IMR-90 (cell line): ENCODE data around the gene COL4A2. TPM values are rescaled to one million over a fixed set of nuclear protein-coding genes. Genes with fewer than 3 reads are reported as not detected.

ENCODE experiments used
- ATAC-seq: fragments of 200-7000 bp; cut with Tn5 transposase; 2 replicates; pipeline ENCODE4 v1.9.1; 2020; ENCODE audit warnings: low read depth, mild to moderate bottlenecking, moderate library complexity
- BruUV-seq: library from RNA; stranded (reverse); fragments of 400-500 nt; replicated peaks from 2 replicates; lab custom pipeline; 2021; lab: Mats Ljungman, UMichigan
- CTCF ChIA-PET: fragments of 300-600 bp; formaldehyde crosslinking; extraction: SDS; loops from one replicate; lab custom pipeline; 2021; ENCODE audit warnings: antibody characterized with exemption; lab: Yijun Ruan, JAX
- POLR2A ChIA-PET: fragments of 300-600 bp; sonication (Branson Sonifier 250); formaldehyde crosslinking; loops from one replicate; lab custom pipeline; 2022; ENCODE audit warnings: antibody characterized with exemption; ENCODE audit not compliant: unreplicated experiment; lab: Charles Lee
- DNase-seq: peaks from one replicate; pipeline ENCODE4 v3.0.0; 2013
- H2AFZ ChIP-seq: replicated peaks from 2 replicates; pipeline ENCODE3; 2013; ENCODE audit warnings: low read length, mild to moderate bottlenecking; ENCODE audit not compliant: poor library complexity
- H2AK5ac ChIP-seq: 2 replicates; pipeline ENCODE4 v1.6.1; 2013; ENCODE audit warnings: low read depth, low read length, inconsistent platforms
- H2AK9ac ChIP-seq: replicated peaks from 2 replicates; pipeline ENCODE3; 2013; ENCODE audit warnings: mild to moderate bottlenecking, low read depth, low read length, moderate library complexity; ENCODE audit not compliant: poor library complexity
- H2BK120ac ChIP-seq: 2 replicates; pipeline ENCODE4 v1.6.1; 2013; ENCODE audit warnings: low read depth, low read length, inconsistent platforms
- H2BK15ac ChIP-seq: 3 replicates; pipeline ENCODE4 v1.6.1; 2013; ENCODE audit warnings: low read depth, low read length, inconsistent platforms
- H2BK20ac ChIP-seq: 2 replicates; pipeline ENCODE4 v1.6.1; 2013; ENCODE audit warnings: low read depth, mild to moderate bottlenecking, inconsistent platforms, low read length, moderate library complexity
- H2BK5ac ChIP-seq: 2 replicates; pipeline ENCODE4 v1.6.1; 2013; ENCODE audit warnings: mild to moderate bottlenecking, low read depth, low read length, inconsistent platforms; ENCODE audit not compliant: poor library complexity, severe bottlenecking
- H3K14ac ChIP-seq: replicated peaks from 2 replicates; pipeline ENCODE4 v1.6.1; 2013; ENCODE audit warnings: low read depth, low read length, inconsistent platforms
- H3K18ac ChIP-seq: 2 replicates; pipeline ENCODE4 v1.6.1; 2013; ENCODE audit warnings: low read depth, low read length, control low read depth
- H3K23ac ChIP-seq: 2 replicates; pipeline ENCODE4 v1.6.1; 2013; ENCODE audit warnings: low read depth, low read length, inconsistent platforms
- H3K27ac ChIP-seq: 2 replicates; pipeline ENCODE4 v1.5.1; 2013; ENCODE audit warnings: mild to moderate bottlenecking, control low read depth, low read length; ENCODE audit not compliant: insufficient read depth
- H3K27me3 ChIP-seq: 2 replicates; pipeline ENCODE4 v1.6.1; 2013; ENCODE audit warnings: low read length; ENCODE audit not compliant: control insufficient read depth, insufficient read depth
- H3K36me3 ChIP-seq: 2 replicates; pipeline ENCODE4 v1.6.1; 2013; ENCODE audit warnings: low read length, mixed read lengths; ENCODE audit not compliant: control insufficient read depth, insufficient read depth
- H3K4ac ChIP-seq: 2 replicates; pipeline ENCODE4 v1.6.1; 2013; ENCODE audit warnings: low read depth, low read length, inconsistent platforms
- H3K4me1 ChIP-seq: 2 replicates; pipeline ENCODE4 v1.6.1; 2013; ENCODE audit warnings: low read length, mixed read lengths; ENCODE audit not compliant: control insufficient read depth, insufficient read depth
- H3K4me2 ChIP-seq: 2 replicates; pipeline ENCODE4 v1.6.1; 2013; ENCODE audit warnings: low read depth, mild to moderate bottlenecking, control low read depth, low read length, moderate library complexity
- H3K4me3 ChIP-seq: 2 replicates; pipeline ENCODE4 v1.5.1; 2013; ENCODE audit warnings: low read depth, mild to moderate bottlenecking, control low read depth, low read length, moderate library complexity; ENCODE audit not compliant: insufficient read depth
- H3K56ac ChIP-seq: 2 replicates; pipeline ENCODE4 v1.6.1; 2013; ENCODE audit warnings: low read length, inconsistent platforms; ENCODE audit not compliant: insufficient read depth; ENCODE audit errors: extremely low read depth
- H3K79me1 ChIP-seq, 2 experiments: 2 replicates each; pipeline ENCODE4 v1.6.1; 2013; ENCODE audit warnings: low read length in 2 of 2, inconsistent platforms in 1 of 2, low read depth in 1 of 2
- H3K9ac ChIP-seq: 2 replicates; pipeline ENCODE4 v1.6.1; 2013; ENCODE audit warnings: low read depth, low read length, control low read depth
- H3K9me1 ChIP-seq: 2 replicates; pipeline ENCODE4 v1.6.1; 2013; ENCODE audit warnings: low read length, inconsistent platforms; ENCODE audit not compliant: insufficient read depth
- H3K9me3 ChIP-seq: 2 replicates; pipeline ENCODE4 v1.6.1; 2013; ENCODE audit warnings: low read length; ENCODE audit not compliant: control insufficient read depth, insufficient read depth
- H4K20me1 ChIP-seq: 2 replicates; pipeline ENCODE4 v1.6.1; 2013; ENCODE audit warnings: low read length, inconsistent platforms; ENCODE audit not compliant: insufficient read depth
- H4K5ac ChIP-seq: 2 replicates; pipeline ENCODE4 v1.6.1; 2013; ENCODE audit warnings: mild to moderate bottlenecking, low read depth, low read length, control low read depth
- H4K8ac ChIP-seq, 2 experiments: 2 replicates each; pipeline ENCODE4 v1.6.1; 2013; ENCODE audit warnings: low read depth in 2 of 2, low read length in 2 of 2, control low read depth in 1 of 2, inconsistent platforms in 1 of 2
- H4K91ac ChIP-seq: 2 replicates; pipeline ENCODE4 v1.6.1; 2013; ENCODE audit warnings: low read depth, low read length, inconsistent platforms; ENCODE audit not compliant: insufficient read depth
- CHD1 ChIP-seq: IDR thresholded peaks from 2 replicates; pipeline ENCODE4 v1.6.1; 2012; ENCODE audit warnings: low read depth, low read length, improper control_type of control experiment
- FOS ChIP-seq: fragments of 150-350 bp; IDR thresholded peaks from 2 replicates; pipeline ENCODE4 v1.6.1; 2016; ENCODE audit warnings: low read depth, low read length
- MAZ ChIP-seq: IDR thresholded peaks from 2 replicates; pipeline ENCODE4 v1.6.1; 2012; ENCODE audit warnings: low read depth, mild to moderate bottlenecking, low read length, improper control_type of control experiment, moderate library complexity, borderline replicate concordance
- POLR2A ChIP-seq: IDR thresholded peaks from 2 replicates; pipeline ENCODE4 v1.6.1; 2012; ENCODE audit warnings: mild to moderate bottlenecking, low read depth, low read length
- RCOR1 ChIP-seq: IDR thresholded peaks from 2 replicates; pipeline ENCODE4 v1.6.1; 2012; ENCODE audit warnings: mild to moderate bottlenecking, low read length, improper control_type of control experiment; ENCODE audit not compliant: insufficient replicate concordance
- RFX5 ChIP-seq: IDR thresholded peaks from 2 replicates; pipeline ENCODE4 v1.8.0; 2012; ENCODE audit warnings: low read depth, mild to moderate bottlenecking, low read length, moderate library complexity
- SMC3 ChIP-seq: fragments of 150-350 bp; IDR thresholded peaks from 2 replicates; pipeline ENCODE4 v1.6.1; 2016; ENCODE audit warnings: low read depth, mild to moderate bottlenecking, antibody characterized with exemption, low read length, moderate library complexity
- WGBS, 2 experiments: methylation state at CpG; one replicate each; pipeline versions ENCODE4 v1.1.5 to v1.1.7; 2013; ENCODE audit warnings: missing lambda C conversion rate in 2 of 2; ENCODE audit not compliant: insufficient read length in 1 of 2; ENCODE audit errors: extremely low coverage in 2 of 2; 5-methylcytosine and 5-hydroxymethylcytosine counted together
- dilution Hi-C: fragments of 300-500 bp; cut with HindIII; formaldehyde crosslinking; loops from one replicate; pipeline ENCODE4 v1.14.3; 2018; ENCODE audit warnings: low sequenced_read_pairs; ENCODE audit not compliant: unreplicated experiment
- in situ Hi-C: fragments of 300-500 bp; cut with MboI; formaldehyde crosslinking; loops from 3 replicates; pipeline ENCODE4 v1.14.3; 2019; ENCODE audit warnings: low sequenced_read_pairs, inconsistent platforms, mixed read lengths
- intact Hi-C: fragments of 100-400 bp; cut with micrococcal nuclease; formaldehyde crosslinking; loops from 2 replicates; pipeline ENCODE4 v1.10.0; 2022
- polyA plus RNA-seq, 3 experiments: library from polyadenylated mRNA; depleted of rRNA; stranded (reverse); fragments of >200 nt; gene quantifications; 2 replicates each; pipeline ENCODE4 v1.2.3, GENCODE V29; 2012; ENCODE audit warnings: low replicate concordance in 1 of 3
- total RNA-seq: library from RNA; depleted of rRNA; stranded (reverse); fragments of >200 nt; gene quantifications from 2 replicates; pipeline ENCODE4 v1.2.3, GENCODE V29; 2012
- TF ChIP-seq, protein P1 (sequence below): conservative IDR thresholded peaks from 2 replicates; pipeline ENCODE4 v1.5.1; 2012; ENCODE audit warnings: mild to moderate bottlenecking, low read depth, low read length, improper control_type of control experiment

Gene COL4A2
- total and polyA plus RNA-seq, 2 of the 4 experiments (the other 2 are of a cell fraction): 90.7 to 457 TPM

DNA sequence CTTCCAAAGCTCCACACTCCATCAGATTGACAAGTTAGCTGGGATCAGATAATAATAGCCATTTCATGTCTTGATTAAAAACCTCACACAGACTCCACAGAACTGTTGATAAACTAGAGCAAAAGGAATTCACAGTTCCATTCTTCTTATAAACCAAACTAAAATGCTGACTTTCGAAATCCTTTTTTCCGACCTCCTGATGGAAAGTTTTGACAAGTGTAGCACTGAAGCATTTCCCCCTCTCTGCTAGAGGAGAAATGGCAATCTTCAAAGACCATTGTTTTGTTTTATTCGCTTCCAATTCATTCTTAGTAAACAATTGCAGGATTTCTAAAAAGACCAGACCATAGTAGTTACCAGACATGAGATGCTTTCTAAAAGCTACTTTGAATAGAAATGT, 58.8 kb downstream of the COL4A2 start:
- H4K5ac ChIP-seq: peak overlapping the region; percentile 15; the same call in 1 of the 2 replicates
- no peak overlapping the region for H3K27ac ChIP-seq
- H2AFZ ChIP-seq: no peak overlapping the region
- peak overlapping the region in 1 of 2 experiments; percentile 8; a peak in 1 of 4 replicates for H4K8ac ChIP-seq
- H3K18ac ChIP-seq: peak overlapping the region; percentile 33; the same call in 1 of the 2 replicates
- H2BK20ac ChIP-seq: 0 out of 2 replicates have a peak overlapping the region, but pooled peaks have one; percentile 14
- ChIA-PET POLR2A (no interaction called here), CTCF (no interaction called here)
- no peak overlapping the region; the same call in 1 of the 2 replicates for H3K9ac ChIP-seq
- H3K79me1 ChIP-seq: peaks cover 36 to 83% of the 10 kb centered on the region in 2 experiments; a peak in 3 of 4 replicates
- DNase-seq: no peak
- H3K4me3 ChIP-seq: no peak overlapping the region
- H3K4me2 ChIP-seq: no peak overlapping the region
- dilution Hi-C loops: no loop called here
- intact Hi-C loops: no loop called here
- peak overlapping the region; percentile 62 for H2BK5ac ChIP-seq
- no peak overlapping the region for H2BK15ac ChIP-seq
- 0 out of 2 replicates have a peak overlapping the region, but pooled peaks have one; percentile 10 for H3K23ac ChIP-seq
- H3K56ac ChIP-seq: no peak overlapping the region
- 0 out of 2 replicates have a peak, but pooled peaks cover 3% of the 10 kb centered on the region for H4K20me1 ChIP-seq
- no peak for ATAC-seq
- H2AK9ac ChIP-seq: no peak overlapping the region
- no TSS peak for BruUV-seq
- peak overlapping the region; percentile 56; the same call in 1 of the 2 replicates for H2AK5ac ChIP-seq
- H3K36me3 ChIP-seq: peaks cover 18% of the 10 kb centered on the region
- H3K9me3 ChIP-seq: no peaks in the 10 kb centered on the region
- peak overlapping the region; percentile 48; the same call in 1 of the 2 replicates for H2BK120ac ChIP-seq
- 0 out of 2 replicates have a peak overlapping the region, but pooled peaks have one; percentile 31 for H3K14ac ChIP-seq
- peaks cover 11% of the 10 kb centered on the region for H3K4me1 ChIP-seq
- peaks cover 31% of the 10 kb centered on the region for H3K9me1 ChIP-seq
- in situ Hi-C loops: no loop called here
- no peak overlapping the region for H4K91ac ChIP-seq
- no peaks in the 10 kb centered on the region for H3K27me3 ChIP-seq
- WGBS, 2 experiments: no CpG with 5 or more reads among the region's 3 CpGs
- TF ChIP-seq, protein P1, sequence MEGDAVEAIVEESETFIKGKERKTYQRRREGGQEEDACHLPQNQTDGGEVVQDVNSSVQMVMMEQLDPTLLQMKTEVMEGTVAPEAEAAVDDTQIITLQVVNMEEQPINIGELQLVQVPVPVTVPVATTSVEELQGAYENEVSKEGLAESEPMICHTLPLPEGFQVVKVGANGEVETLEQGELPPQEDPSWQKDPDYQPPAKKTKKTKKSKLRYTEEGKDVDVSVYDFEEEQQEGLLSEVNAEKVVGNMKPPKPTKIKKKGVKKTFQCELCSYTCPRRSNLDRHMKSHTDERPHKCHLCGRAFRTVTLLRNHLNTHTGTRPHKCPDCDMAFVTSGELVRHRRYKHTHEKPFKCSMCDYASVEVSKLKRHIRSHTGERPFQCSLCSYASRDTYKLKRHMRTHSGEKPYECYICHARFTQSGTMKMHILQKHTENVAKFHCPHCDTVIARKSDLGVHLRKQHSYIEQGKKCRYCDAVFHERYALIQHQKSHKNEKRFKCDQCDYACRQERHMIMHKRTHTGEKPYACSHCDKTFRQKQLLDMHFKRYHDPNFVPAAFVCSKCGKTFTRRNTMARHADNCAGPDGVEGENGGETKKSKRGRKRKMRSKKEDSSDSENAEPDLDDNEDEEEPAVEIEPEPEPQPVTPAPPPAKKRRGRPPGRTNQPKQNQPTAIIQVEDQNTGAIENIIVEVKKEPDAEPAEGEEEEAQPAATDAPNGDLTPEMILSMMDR: no peak
- TF ChIP-seq FOS (no peak), RCOR1 (no peak), CHD1 (no peak), SMC3 (no peak), RFX5 (no peak), MAZ (no peak), POLR2A (no peak)
- H3K4ac ChIP-seq: peak overlapping the region; percentile 11; the same call in 1 of the 2 replicates
